K562 (cell line): ENCODE data around the gene GGA3. TPM values are rescaled to one million over a fixed set of nuclear protein-coding genes. Genes with fewer than 3 reads are reported as not detected.

Experiments used
- DMBX1 ChIP-seq: fragments of 250-450 bp; sonication (Bioruptor Pico); IDR thresholded peaks from 2 replicates; pipeline ENCODE4 v1.8.0; 2022; ENCODE audit warnings: inconsistent platforms, mild to moderate bottlenecking, moderate library complexity, borderline replicate concordance
- GABPB2 ChIP-seq: fragments of 250-450 bp; sonication (Bioruptor Pico); conservative IDR thresholded peaks from 2 replicates; pipeline ENCODE4 v1.5.1; 2021; ENCODE audit warnings: mild to moderate bottlenecking
- HDAC3 ChIP-seq: fragments of 450-650 bp; IDR thresholded peaks from 2 replicates; pipeline ENCODE4 v1.6.1; 2018; ENCODE audit warnings: borderline replicate concordance, mild to moderate bottlenecking, moderate library complexity; ENCODE audit not compliant: partially characterized antibody
- NONO ChIP-seq, 2 experiments: fragments of 200-400 bp in 1 of 2; fragments of 450-650 bp in 1 of 2; formaldehyde crosslinking in 1 of 2; IDR thresholded peaks; 2 replicates each; pipeline ENCODE4 v1.6.1; 2017; ENCODE audit warnings: low read depth in 2 of 2, mild to moderate bottlenecking in 2 of 2, moderate library complexity in 2 of 2, low read length in 1 of 2
- NR3C1 ChIP-seq: sonication (generic); formaldehyde crosslinking; IDR thresholded peaks from 2 replicates; pipeline ENCODE4 v1.8.1; 2022; ENCODE audit warnings: missing genetic modification reagents
- PYGO2 ChIP-seq: fragments of 450-650 bp; IDR thresholded peaks from 2 replicates; pipeline ENCODE4 v1.6.1; 2016; ENCODE audit warnings: mild to moderate bottlenecking, missing genetic modification characterization, moderate library complexity, missing compliant biosample characterization
- RBBP5 ChIP-seq: fragments of 200-600 bp; sonication (generic); IDR thresholded peaks from 2 replicates; pipeline ENCODE4 v1.6.1; 2012; ENCODE audit warnings: borderline replicate concordance, mild to moderate bottlenecking, low read length, control low read depth, inconsistent platforms; ENCODE audit not compliant: insufficient read depth, poor library complexity, severe bottlenecking
- RREB1 ChIP-seq: fragments of 250-450 bp; sonication (Bioruptor Pico); IDR thresholded peaks from 2 replicates; pipeline ENCODE4 v1.4.0; 2020
- ZBTB40 ChIP-seq, 2 experiments: fragments of 450-650 bp in 1 of 2; sonication (generic) in 1 of 2; formaldehyde crosslinking in 1 of 2; IDR thresholded peaks; 2 replicates each; pipeline versions ENCODE4 v1.7.1 to v1.9.0; 2016 to 2022; ENCODE audit warnings: inconsistent platforms in 1 of 2, mild to moderate bottlenecking in 1 of 2, missing genetic modification reagents in 1 of 2
- polyA plus RNA-seq, 8 experiments: library from polyadenylated mRNA; depleted of rRNA in 4 of 8; stranded (reverse) in 5 of 8; unstranded in 3 of 8; fragments of >200 nt; fragmentation: Nextera tagmentation in 2 of 8; fragmentation: Illumina TruSeq in 1 of 8; extraction: Ambion mirVana in 2 of 8; extraction: Trizol in 1 of 8; gene quantifications; 2 replicates each; pipeline versions ENCODE4 v1.2.1 to v1.2.3, GENCODE V29; 2011 to 2014; ENCODE audit warnings: inconsistent platforms in 1 of 8, missing spikeins in 1 of 8
- total RNA-seq, 7 experiments: library from RNA; depleted of rRNA in 6 of 7; stranded (reverse); fragments of >200 nt in 6 of 7; fragmentation: Illumina TruSeq in 2 of 7; extraction: Trizol in 2 of 7; gene quantifications; 2 replicates each; pipeline versions ENCODE4 v1.2.1 to v1.2.3, GENCODE V29; 2011 to 2021; ENCODE audit warnings: low replicate concordance in 1 of 7

The GGA3 gene
- total and polyA plus RNA-seq, 9 of the 15 experiments (the other 6 are each of a cell fraction or from before 2014, with no cell fraction given): 5.7 to 64.9 (median 25.4) TPM

- TF ChIP-seq RREB1 (CRISPR knock-in tag): peak; percentile 45; the same call in 1 of the 2 replicates
- no peak for TF ChIP-seq DMBX1 (CRISPR knock-in tag)
- TF ChIP-seq NR3C1 (CRISPR knock-in tag): peak; percentile 26; the same call in 1 of the 2 replicates
- TF ChIP-seq HDAC3: no peak
- TF ChIP-seq PYGO2 (tag): no peak
- TF ChIP-seq RBBP5: peak; percentile 50
- TF ChIP-seq ZBTB40 (IDR thresholded peaks at IDR 0.05): peak; percentile 76
- TF ChIP-seq ZBTB40 (CRISPR knock-in tag; IDR thresholded peaks at IDR 0.05): no peak
- peak in 1 of 2 experiments; percentile 79; a peak in 2 of 4 replicates for TF ChIP-seq NONO (IDR thresholded peaks at IDR 0.05; ENCODE audit: low read depth in 2 of 2, low read length in 1 of 2)
- TF ChIP-seq GABPB2 (CRISPR knock-in tag): no peak
Measured at GRCh38 chr17:75271233-75271954, 10.0 kb upstream of the GGA3 start (continued).
